ENCODE measurements around the gene CRMP1. TPM values are rescaled to one million over a fixed set of nuclear protein-coding genes. Genes with fewer than 3 reads are reported as not detected.

CRMP1 gene
- total and polyA plus RNA-seq, 2 of the 4 experiments (the other 2 are of a cell fraction) = 4.1 to 7.4 TPM

GRCh38 chr4:5852523-5853202, 40.2 kb downstream of the CRMP1 start:
- ATAC-seq (ENCODE audit: low read depth) (no peak), DNase-seq (no peak)
- H2BK5ac ChIP-seq (ENCODE audit: low read depth, low read length, poor library complexity, severe bottlenecking) = no peak overlapping the region
- H3K14ac ChIP-seq (replicated peaks; ENCODE audit: low read depth, low read length) = no peak overlapping the region
- H2BK20ac ChIP-seq (ENCODE audit: low read depth, low read length) = no peak overlapping the region
- ChIA-PET POLR2A (ENCODE audit: unreplicated experiment) (no interaction called here), CTCF (no interaction called here)
- WGBS, 2 experiments (ENCODE audit: extremely low coverage in 2 of 2, insufficient read length in 1 of 2) = 80% methylated on average over 2 of the region's 9 CpGs; no CpG with 5 or more reads in 1 of the 2 experiments
- H3K9me1 ChIP-seq (ENCODE audit: insufficient read depth, low read length) = no peaks in the 10 kb centered on the region; the same call in 1 of the 2 replicates
- intact Hi-C loops (cut with micrococcal nuclease) = no loop called here
- no peak overlapping the region for H2BK120ac ChIP-seq (ENCODE audit: low read depth, low read length)
- no peak overlapping the region for H4K8ac ChIP-seq (ENCODE audit: low read depth in 2 of 2, low read length in 2 of 2)
- peaks cover 3% of the 10 kb centered on the region; the same call in 1 of the 2 replicates for H3K36me3 ChIP-seq (ENCODE audit: control insufficient read depth, insufficient read depth, low read length)
- no peak overlapping the region for H3K4me3 ChIP-seq (ENCODE audit: insufficient read depth, low read depth, low read length)
- in situ Hi-C loops (cut with MboI; ENCODE audit: low sequenced_read_pairs) = no loop called here
- no peak overlapping the region for H2AK5ac ChIP-seq (ENCODE audit: low read depth, low read length)
- no peak for TF ChIP-seq USF2 (IDR thresholded peaks at IDR 0.05; ENCODE audit: low read depth, low read length)
- no peak for TF ChIP-seq MXI1 (IDR thresholded peaks at IDR 0.05; ENCODE audit: borderline replicate concordance, low read depth, low read length)
- TF ChIP-seq ELK1 (IDR thresholded peaks at IDR 0.05; ENCODE audit: borderline replicate concordance, low read depth, low read length) = no peak
- no peak for TF ChIP-seq CHD1 (IDR thresholded peaks at IDR 0.05; ENCODE audit: low read depth, low read length)
- no peak for TF ChIP-seq POLR2A (IDR thresholded peaks at IDR 0.05; ENCODE audit: low read depth, low read length)
- no peak overlapping the region for H2AK9ac ChIP-seq (replicated peaks; ENCODE audit: low read depth, low read length, poor library complexity)
- H3K23ac ChIP-seq (ENCODE audit: low read depth, low read length) = no peak overlapping the region
- H4K20me1 ChIP-seq (ENCODE audit: insufficient read depth, low read length) = no peaks in the 10 kb centered on the region
- H3K4ac ChIP-seq (ENCODE audit: low read depth, low read length) = no peak overlapping the region
- H3K4me1 ChIP-seq (ENCODE audit: control insufficient read depth, insufficient read depth, low read length) = no peaks in the 10 kb centered on the region
- H3K9ac ChIP-seq (ENCODE audit: low read depth, low read length) = no peak overlapping the region
- no peak overlapping the region for H3K18ac ChIP-seq (ENCODE audit: low read depth, low read length)
- no peak overlapping the region for H2AFZ ChIP-seq (replicated peaks; ENCODE audit: low read length, poor library complexity)
- H3K79me1 ChIP-seq (ENCODE audit: low read depth in 1 of 2, low read length in 2 of 2) = no peaks in the 10 kb centered on the region
- no TSS peak for BruUV-seq (replicated peaks)
- H4K5ac ChIP-seq (ENCODE audit: low read depth, low read length) = no peak overlapping the region
- dilution Hi-C loops (cut with HindIII; ENCODE audit: low sequenced_read_pairs, unreplicated experiment) = no loop called here
- H3K9me3 ChIP-seq (ENCODE audit: control insufficient read depth, insufficient read depth, low read length) = no peaks in the 10 kb centered on the region
- H3K27me3 ChIP-seq (ENCODE audit: control insufficient read depth, insufficient read depth, low read length) = no peaks in the 10 kb centered on the region
- no peak overlapping the region for H3K4me2 ChIP-seq (ENCODE audit: low read depth, low read length)
- no peak overlapping the region for H3K27ac ChIP-seq (ENCODE audit: insufficient read depth, low read length)
- no peak overlapping the region for H2BK15ac ChIP-seq (ENCODE audit: low read depth, low read length)
- H3K56ac ChIP-seq (ENCODE audit: extremely low read depth, insufficient read depth, low read length) = no peak overlapping the region
- no peak overlapping the region for H4K91ac ChIP-seq (ENCODE audit: insufficient read depth, low read depth, low read length)
